Gastrocnemius medialis (tissue), 4 donors: ENCODE results near the gene CTBP2.

Experiments used
- CTCF ChIP-seq, 5 experiments: fragments of 450-650 bp in 3 of 5; fragments of 200-600 bp in 2 of 5; sonication (generic) in 2 of 5; IDR thresholded peaks in 4 of 5; conservative IDR thresholded peaks in 1 of 5; 1 replicate in 4 of 5; 2 replicates in 1 of 5; pipeline ENCODE4 v1.5.1; 2016 to 2019; ENCODE audit warnings: antibody characterized with exemption in 5 of 5, mild to moderate bottlenecking in 3 of 5, moderate library complexity in 3 of 5
- POLR2A ChIP-seq, 2 donors: fragments of 450-650 bp; IDR thresholded peaks; one replicate each; pipeline ENCODE4 v1.6.1; 2017; ENCODE audit warnings: antibody characterized with exemption in 2 of 2, mild to moderate bottlenecking in 2 of 2, moderate library complexity in 2 of 2

- TF ChIP-seq CTCF (IDR thresholded peaks at IDR 0.05 in 4 of 5, conservative IDR thresholded peaks at IDR 0.05 in 1 of 5) (no peak), POLR2A (IDR thresholded peaks at IDR 0.05) (no peak)
These were observed 135.7 kb downstream of the CTBP2 start for GRCh38 chr10:125024497-125025234.
